ENCODE data around the gene PSAPL1. TPM values are rescaled to one million over a fixed set of nuclear protein-coding genes. Genes with fewer than 3 reads are reported as not detected.

The PSAPL1 gene
- total RNA-seq, 1 donor from 2014 or later = not detected

DNA sequence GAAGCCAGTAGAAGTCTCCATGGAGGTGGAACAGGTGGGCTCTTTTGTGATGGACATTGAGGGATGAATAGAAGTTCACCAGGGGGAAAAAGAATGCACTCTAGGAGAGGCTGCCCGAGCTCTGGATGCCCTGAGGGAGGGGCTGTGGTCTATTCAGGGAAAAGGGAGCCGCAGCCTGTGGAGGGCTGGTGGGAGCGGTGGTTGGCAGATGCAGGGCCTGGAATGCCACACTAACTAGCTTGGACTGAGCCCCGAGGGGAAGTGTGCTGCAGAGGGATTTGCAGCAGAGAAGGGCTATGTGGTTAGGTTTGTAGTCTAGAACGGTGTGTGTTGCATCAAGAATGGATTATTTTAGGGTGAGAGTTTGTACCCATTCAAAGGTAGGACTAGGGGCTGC, 29.5 kb upstream of the PSAPL1 start:
- Histone ChIP-seq H3K36me3 (no peaks in the 10 kb centered on the region), H3K9me3 (no peaks in the 10 kb centered on the region), H3K27ac (no peak overlapping the region), H3K27me3 (ENCODE audit: low read depth) (no peaks in the 10 kb centered on the region), H3K4me3 (no peak overlapping the region), H3K4me1 (no peaks in the 10 kb centered on the region)
- ATAC-seq (no peak), DNase-seq (no peak)
- TF ChIP-seq, protein P1, sequence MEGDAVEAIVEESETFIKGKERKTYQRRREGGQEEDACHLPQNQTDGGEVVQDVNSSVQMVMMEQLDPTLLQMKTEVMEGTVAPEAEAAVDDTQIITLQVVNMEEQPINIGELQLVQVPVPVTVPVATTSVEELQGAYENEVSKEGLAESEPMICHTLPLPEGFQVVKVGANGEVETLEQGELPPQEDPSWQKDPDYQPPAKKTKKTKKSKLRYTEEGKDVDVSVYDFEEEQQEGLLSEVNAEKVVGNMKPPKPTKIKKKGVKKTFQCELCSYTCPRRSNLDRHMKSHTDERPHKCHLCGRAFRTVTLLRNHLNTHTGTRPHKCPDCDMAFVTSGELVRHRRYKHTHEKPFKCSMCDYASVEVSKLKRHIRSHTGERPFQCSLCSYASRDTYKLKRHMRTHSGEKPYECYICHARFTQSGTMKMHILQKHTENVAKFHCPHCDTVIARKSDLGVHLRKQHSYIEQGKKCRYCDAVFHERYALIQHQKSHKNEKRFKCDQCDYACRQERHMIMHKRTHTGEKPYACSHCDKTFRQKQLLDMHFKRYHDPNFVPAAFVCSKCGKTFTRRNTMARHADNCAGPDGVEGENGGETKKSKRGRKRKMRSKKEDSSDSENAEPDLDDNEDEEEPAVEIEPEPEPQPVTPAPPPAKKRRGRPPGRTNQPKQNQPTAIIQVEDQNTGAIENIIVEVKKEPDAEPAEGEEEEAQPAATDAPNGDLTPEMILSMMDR (IDR thresholded peaks at IDR 0.05) = no peak
- intact Hi-C loops (cut with DNase I) = no loop called here

DNA sequence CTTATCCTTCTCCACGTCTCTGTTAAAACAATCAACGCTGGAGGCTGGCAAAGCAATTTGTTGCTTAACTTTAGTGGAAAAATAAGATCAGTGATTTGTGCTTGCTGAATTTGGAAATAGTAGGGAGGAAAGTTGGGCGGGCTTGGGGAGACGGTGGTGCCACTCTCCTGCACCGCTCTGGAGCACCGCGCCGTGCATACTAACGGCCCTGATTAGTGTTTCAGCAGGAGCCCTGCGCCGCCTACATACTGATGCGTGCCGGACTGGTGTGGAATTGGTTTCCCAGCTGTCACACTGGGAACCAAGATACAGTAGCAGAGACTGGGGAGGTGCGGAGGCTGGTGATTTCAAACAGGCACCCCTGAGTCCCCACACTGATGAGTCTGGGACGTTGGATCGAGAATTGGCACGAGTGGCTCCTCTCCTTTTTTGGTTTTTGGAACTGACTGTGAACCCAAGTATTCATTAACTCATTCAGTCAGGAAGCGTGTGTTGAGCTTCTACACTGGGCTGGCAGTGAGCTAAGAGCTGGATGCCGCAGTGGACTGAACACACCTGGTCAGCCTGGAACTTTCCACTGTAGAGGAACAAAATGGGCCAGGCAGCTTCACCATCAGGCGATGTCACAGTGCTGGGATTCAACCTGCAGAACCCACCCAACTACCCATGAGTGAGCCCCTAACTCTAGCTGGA, 29.0 kb upstream of the PSAPL1 start:
- TF ChIP-seq, protein P1 (IDR thresholded peaks at IDR 0.05) = no peak
- ATAC-seq = no peak
- Histone ChIP-seq H3K4me3 (no peak overlapping the region), H3K9me3 (no peaks in the 10 kb centered on the region), H3K36me3 (no peaks in the 10 kb centered on the region), H3K27ac (no peak overlapping the region), H3K27me3 (ENCODE audit: low read depth) (no peaks in the 10 kb centered on the region), H3K4me1 (no peaks in the 10 kb centered on the region)
- no peak for DNase-seq
- intact Hi-C loops (cut with DNase I) = no loop called here

DNA sequence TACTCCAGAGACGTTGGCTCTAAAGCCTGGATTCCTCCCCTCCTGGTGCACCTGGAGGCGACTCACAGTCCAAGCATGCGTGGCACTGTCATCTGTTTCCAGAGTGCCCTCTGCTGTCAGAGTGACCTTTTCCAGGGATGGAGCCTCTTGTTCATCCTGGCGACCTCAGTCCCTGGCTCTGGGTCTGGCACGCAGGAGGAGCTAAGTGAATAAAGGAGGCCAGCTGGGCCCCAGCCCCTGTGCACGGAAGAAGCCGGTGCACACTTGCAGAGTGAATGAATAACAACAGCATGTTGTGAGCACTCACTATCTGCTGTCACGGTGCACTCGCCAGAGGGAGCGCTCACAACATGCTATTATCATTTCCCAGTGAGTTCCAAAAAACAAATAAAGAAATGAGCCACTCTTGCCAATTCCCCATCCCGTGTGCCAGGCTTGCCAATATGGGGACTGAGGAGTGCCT, 27.8 kb upstream of the PSAPL1 start:
- intact Hi-C loops (cut with DNase I) = no loop called here
- ATAC-seq (peak; percentile 55 to 57), DNase-seq (no peak)
- no peaks in the 10 kb centered on the region for H3K36me3 ChIP-seq
- no peaks in the 10 kb centered on the region for H3K27me3 ChIP-seq (ENCODE audit: low read depth)
- H3K4me1 ChIP-seq = no peaks in the 10 kb centered on the region
- H3K27ac ChIP-seq = no peak overlapping the region
- no peaks in the 10 kb centered on the region for H3K9me3 ChIP-seq
- TF ChIP-seq, protein P1 (IDR thresholded peaks at IDR 0.05) = no peak
- H3K4me3 ChIP-seq = no peak overlapping the region

DNA sequence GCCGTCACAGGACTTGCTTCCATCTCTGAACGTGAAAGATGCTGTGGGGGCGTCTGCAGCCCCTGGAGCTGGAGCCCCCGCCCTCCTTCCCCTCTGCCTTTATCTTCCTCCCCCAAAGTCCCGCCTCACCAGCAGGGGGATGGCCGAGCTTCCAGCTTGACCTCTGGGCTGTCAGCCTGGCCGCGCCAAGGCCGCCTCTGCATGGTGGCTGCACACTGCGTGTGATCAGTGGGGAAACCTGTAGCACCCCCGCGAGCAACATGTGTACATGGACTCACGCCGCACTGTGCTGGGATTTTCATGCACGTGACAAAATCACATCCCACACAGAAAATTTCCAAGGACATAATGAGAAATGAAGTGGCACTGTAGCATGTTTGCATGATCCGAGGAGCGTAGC, 26.5 kb upstream of the PSAPL1 start:
- H3K4me3 ChIP-seq = no peak overlapping the region
- H3K9me3 ChIP-seq = no peaks in the 10 kb centered on the region
- intact Hi-C loops (cut with DNase I) = no loop called here
- H3K4me1 ChIP-seq = no peaks in the 10 kb centered on the region
- DNase-seq (no peak), ATAC-seq (no peak)
- no peaks in the 10 kb centered on the region for H3K27me3 ChIP-seq (ENCODE audit: low read depth)
- no peak overlapping the region for H3K27ac ChIP-seq
- TF ChIP-seq, protein P1 (IDR thresholded peaks at IDR 0.05) = no peak
- H3K36me3 ChIP-seq = no peaks in the 10 kb centered on the region

DNA sequence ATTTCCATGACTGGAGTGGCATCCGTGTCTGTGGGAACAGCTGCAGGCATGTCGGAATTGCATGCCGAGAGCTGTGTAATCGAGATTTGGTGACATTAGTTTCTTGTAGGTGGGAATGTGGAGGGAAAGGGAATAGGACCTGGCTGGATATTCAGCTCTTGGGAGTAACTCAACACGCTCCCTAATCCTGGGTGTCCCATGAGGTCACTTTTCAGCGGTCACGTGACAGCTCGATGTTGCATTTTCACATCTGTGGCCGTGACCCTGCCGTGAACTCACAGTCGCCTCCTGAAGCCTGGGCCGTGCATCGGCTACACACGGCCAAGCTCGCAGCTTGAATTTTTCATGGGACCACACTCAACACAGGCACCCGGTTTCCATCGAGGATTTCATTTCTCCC, 25.8 kb upstream of the PSAPL1 start:
- H3K36me3 ChIP-seq = no peaks in the 10 kb centered on the region
- no peak overlapping the region for H3K4me3 ChIP-seq
- no peaks in the 10 kb centered on the region for H3K4me1 ChIP-seq
- H3K27ac ChIP-seq = no peak overlapping the region
- intact Hi-C loops (cut with DNase I) = no loop called here
- no peak for DNase-seq
- ATAC-seq = no peak
- H3K27me3 ChIP-seq (ENCODE audit: low read depth) = no peaks in the 10 kb centered on the region
- TF ChIP-seq, protein P1 (IDR thresholded peaks at IDR 0.05) = no peak
- no peaks in the 10 kb centered on the region for H3K9me3 ChIP-seq

Measured in lower lobe of right lung (tissue), 2 donors.